SU-DHL-6 (cell line): ENCODE results near the gene DAG1.
A peak's percentile ranks its signal among the peaks of the same experiment; 100 is the strongest.

Experiments used
- H2AFZ ChIP-seq: fragments of 200-600 bp; sonication (generic); 2 replicates; pipeline ENCODE4 v1.6.1; 2014; ENCODE audit warnings: low read depth, mild to moderate bottlenecking, moderate library complexity, mixed read lengths, antibody characterized with exemption, low read length; ENCODE audit not compliant: severe bottlenecking
- H3F3A ChIP-seq: fragments of 200-600 bp; shearing (Covaris generic); 2 replicates; pipeline ENCODE4 v1.6.0; 2016; ENCODE audit warnings: antibody characterized with exemption, mild to moderate bottlenecking; ENCODE audit not compliant: insufficient read depth
- H3K27ac ChIP-seq: fragments of 200-600 bp; sonication (generic); 2 replicates; pipeline ENCODE4 v1.5.1; 2016; ENCODE audit warnings: low read depth, mild to moderate bottlenecking, low read length, moderate library complexity, mixed read lengths
- H3K27me3 ChIP-seq: fragments of 200-600 bp; sonication (generic), shearing (Covaris generic); 2 replicates; pipeline ENCODE4 v1.6.0; 2014; ENCODE audit warnings: mild to moderate bottlenecking, low read length
- H3K36me3 ChIP-seq: fragments of 200-600 bp; sonication (generic); 2 replicates; pipeline ENCODE4 v1.6.1; 2014; ENCODE audit warnings: mild to moderate bottlenecking, low read length, mixed read lengths
- H3K4me2 ChIP-seq: fragments of 300-600, 200-600 bp; shearing (Covaris generic), sonication (generic); 2 replicates; pipeline ENCODE4 v1.6.0; 2014; ENCODE audit warnings: low read length, low read depth, mild to moderate bottlenecking; ENCODE audit not compliant: poor library complexity, severe bottlenecking
- H3K4me3 ChIP-seq: fragments of 200-600 bp; sonication (generic); 2 replicates; pipeline ENCODE4 v1.5.1; 2014; ENCODE audit warnings: antibody characterized with exemption, low read length, mild to moderate bottlenecking, mixed read lengths; ENCODE audit not compliant: insufficient read depth, poor library complexity, severe bottlenecking
- H3K79me2 ChIP-seq: fragments of 200-600 bp; sonication (generic); 2 replicates; pipeline ENCODE4 v1.6.1; 2014; ENCODE audit warnings: mild to moderate bottlenecking, low read length, moderate library complexity; ENCODE audit not compliant: insufficient read depth
- H3K9ac ChIP-seq: fragments of 200-600 bp; sonication (generic); 2 replicates; pipeline ENCODE4 v1.7.0; 2014; ENCODE audit warnings: mild to moderate bottlenecking, low read length
- H3K9me2 ChIP-seq: fragments of 200-600 bp; sonication (generic); replicated peaks from 2 replicates; pipeline ENCODE4 v1.6.1; 2014; ENCODE audit warnings: low read length; ENCODE audit not compliant: insufficient read depth
- H3K9me3 ChIP-seq: fragments of 200-600 bp; sonication (generic); 2 replicates; pipeline ENCODE4 v1.6.1; 2014; ENCODE audit warnings: low read length, mixed read lengths; ENCODE audit not compliant: insufficient read depth
- H4K20me1 ChIP-seq: fragments of 200-600 bp; sonication (generic); 2 replicates; pipeline ENCODE4 v1.6.1; 2014; ENCODE audit warnings: low read depth, mild to moderate bottlenecking, antibody characterized with exemption, low read length, moderate library complexity, mixed read lengths
- CTCF ChIP-seq: fragments of 200-600 bp; sonication (generic); IDR thresholded peaks from one replicate; pipeline ENCODE4 v1.5.1; 2017; ENCODE audit warnings: antibody characterized with exemption, mild to moderate bottlenecking, low read length, moderate library complexity; ENCODE audit not compliant: insufficient read depth, poor library complexity, severe bottlenecking
- EZH2phosphoT487 ChIP-seq: fragments of 200-600 bp; sonication (generic), shearing (Covaris generic); conservative IDR thresholded peaks from 2 replicates; pipeline ENCODE4 v1.6.1; 2018; ENCODE audit warnings: mild to moderate bottlenecking, antibody characterized with exemption, low read length, moderate library complexity, mixed read lengths

DAG1 gene

DNA sequence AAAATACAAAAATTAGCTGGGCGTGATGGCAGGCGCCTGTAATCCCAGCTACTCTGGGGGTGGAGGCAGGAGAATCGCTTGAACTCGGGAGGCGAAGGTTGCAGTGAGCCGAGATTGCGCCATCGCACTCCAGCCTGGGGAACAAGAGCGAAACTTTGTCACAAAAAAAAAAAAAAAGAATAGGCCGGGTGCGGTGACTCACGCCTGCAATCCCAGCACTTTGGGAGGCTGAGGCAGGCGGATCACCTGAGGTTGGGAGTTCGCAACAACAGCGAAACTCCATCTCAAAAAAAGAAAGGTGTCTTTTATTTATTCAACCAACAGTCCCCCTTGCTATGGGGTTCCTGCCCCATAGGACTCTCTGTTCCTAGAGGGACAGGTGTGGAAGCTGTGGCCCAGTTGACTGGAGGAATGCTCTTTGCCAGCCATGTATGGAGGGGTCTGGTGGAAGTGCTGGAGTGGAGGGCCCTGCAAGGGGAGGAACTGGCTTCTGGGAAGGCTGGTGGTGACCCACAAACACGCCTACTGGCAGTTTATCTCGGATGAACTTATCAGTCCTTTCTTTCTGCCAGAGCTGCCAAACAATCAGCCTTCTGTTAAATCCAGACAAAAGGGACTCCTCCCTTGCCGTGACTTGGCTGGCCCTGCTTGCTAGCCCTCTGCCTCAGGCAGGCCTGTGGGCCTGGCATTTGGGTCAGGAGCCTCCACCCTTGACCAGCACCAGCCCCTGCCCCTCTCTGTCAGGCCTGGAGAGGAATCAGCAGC, 4.6 kb upstream of the DAG1 start:
- H3K9ac ChIP-seq, result no peak overlapping the region
- no peak overlapping the region for H3K4me2 ChIP-seq
- no peaks in the 10 kb centered on the region for H3K9me2 ChIP-seq
- no peaks in the 10 kb centered on the region for H3F3A ChIP-seq
- H3K79me2 ChIP-seq, result no peaks in the 10 kb centered on the region
- no peaks in the 10 kb centered on the region for H3K36me3 ChIP-seq
- H3K4me3 ChIP-seq, result no peak overlapping the region
- TF ChIP-seq EZH2phosphoT487 (no peak), CTCF (no peak)
- no peaks in the 10 kb centered on the region for H3K27me3 ChIP-seq
- no peaks in the 10 kb centered on the region for H3K9me3 ChIP-seq
- no peak overlapping the region for H3K27ac ChIP-seq
- no peak overlapping the region for H2AFZ ChIP-seq
- no peaks in the 10 kb centered on the region for H4K20me1 ChIP-seq

GRCh38 chr3:49466085-49466484, 4.0 kb upstream of the DAG1 start:
- no peaks in the 10 kb centered on the region for H3K36me3 ChIP-seq
- no peaks in the 10 kb centered on the region for H3K9me2 ChIP-seq
- no peaks in the 10 kb centered on the region for H4K20me1 ChIP-seq
- peaks cover 6% of the 10 kb centered on the region; the same call in 1 of the 2 replicates for H3F3A ChIP-seq
- H3K27me3 ChIP-seq, result no peaks in the 10 kb centered on the region
- H3K79me2 ChIP-seq, result peaks cover 3% of the 10 kb centered on the region
- no peak overlapping the region for H3K9ac ChIP-seq
- no peaks in the 10 kb centered on the region for H3K9me3 ChIP-seq
- TF ChIP-seq EZH2phosphoT487, result no peak
- no peak for TF ChIP-seq CTCF
- H2AFZ ChIP-seq, result no peak overlapping the region
- no peak overlapping the region for H3K27ac ChIP-seq
- H3K4me2 ChIP-seq, result no peak overlapping the region
- H3K4me3 ChIP-seq, result no peak overlapping the region

DNA sequence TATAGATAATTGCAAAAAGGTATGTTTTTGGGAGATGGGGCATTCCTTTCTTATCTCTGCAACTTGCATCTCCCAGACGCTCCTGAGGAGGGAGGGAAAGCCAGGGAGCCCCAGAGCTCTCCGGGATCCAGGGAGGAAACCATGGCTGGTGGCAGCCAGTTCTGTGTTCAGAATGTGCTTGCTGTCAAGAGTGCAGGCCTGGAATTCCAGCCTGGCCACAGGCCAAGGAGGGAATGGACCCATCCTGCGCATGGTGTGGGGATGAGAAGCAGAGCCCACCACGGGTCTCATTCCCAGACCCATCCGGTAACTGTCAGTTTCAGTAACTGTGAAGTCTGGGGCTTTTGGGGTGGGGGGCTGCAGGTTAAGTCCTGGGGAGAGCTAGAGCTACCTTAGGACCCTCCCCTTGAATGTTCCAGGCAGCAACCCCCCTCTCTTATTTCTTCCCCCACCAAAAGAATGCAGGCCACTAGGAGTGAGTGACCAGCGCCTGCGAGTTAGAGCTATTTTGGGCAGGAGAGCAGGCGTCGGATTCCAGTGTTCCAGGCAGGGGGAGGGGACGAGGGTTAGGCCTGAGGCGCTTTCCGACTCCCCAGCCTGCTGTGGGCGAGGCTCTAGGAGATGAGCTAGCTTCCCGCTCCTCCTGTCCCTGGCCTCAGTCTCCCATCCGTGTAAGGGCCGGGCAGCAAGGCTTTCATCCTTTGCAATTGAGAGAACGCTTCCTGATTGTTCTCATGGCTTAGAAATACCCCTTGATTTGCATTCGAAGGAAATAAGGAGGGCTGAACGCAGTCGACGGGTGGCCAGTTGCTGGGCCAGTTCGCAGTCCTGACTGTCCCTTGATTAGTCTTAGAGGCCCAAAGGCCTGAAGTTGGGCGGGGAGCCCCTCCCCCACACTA, 781 bp upstream of the DAG1 start:
- H3K4me2 ChIP-seq, result peak overlapping the region; percentile 62
- no peaks in the 10 kb centered on the region for H3K27me3 ChIP-seq
- peaks cover 6% of the 10 kb centered on the region; the same call in 1 of the 2 replicates for H3F3A ChIP-seq
- no peaks in the 10 kb centered on the region for H3K9me3 ChIP-seq
- H4K20me1 ChIP-seq, result no peaks in the 10 kb centered on the region
- peak overlapping the region; percentile 45 for H3K27ac ChIP-seq
- no peaks in the 10 kb centered on the region for H3K36me3 ChIP-seq
- H3K4me3 ChIP-seq, result peak overlapping the region; percentile 60
- peaks cover 16% of the 10 kb centered on the region for H3K79me2 ChIP-seq
- H3K9ac ChIP-seq, result peak overlapping the region; percentile 64
- peak overlapping the region; percentile 82 for H2AFZ ChIP-seq
- H3K9me2 ChIP-seq, result no peaks in the 10 kb centered on the region
- no peak for TF ChIP-seq CTCF
- TF ChIP-seq EZH2phosphoT487, result no peak
